Spinal cord (tissue), 10 donors: ENCODE results near the gene SIPA1L3. TPM values are rescaled to one million over a fixed set of nuclear protein-coding genes. Genes with fewer than 3 reads are reported as not detected.

Experiments used
- DNase-seq, 6 donors: peaks; one replicate each; pipeline versions ENCODE4 v3.0.0 to v3.0.0-alpha.2; 2013 to 2015; ENCODE audit warnings: low spot score in 6 of 6, low read depth in 4 of 6
- H3K27ac ChIP-seq: one replicate; pipeline ENCODE4 v1.5.1; 2013; ENCODE audit warnings: low read depth, low read length, control low read depth
- H3K27me3 ChIP-seq: one replicate; pipeline ENCODE4 v1.6.1; 2013; ENCODE audit warnings: low read length; ENCODE audit not compliant: control insufficient read depth, insufficient read depth
- H3K36me3 ChIP-seq: one replicate; pipeline ENCODE4 v1.6.1; 2013; ENCODE audit warnings: low read length; ENCODE audit not compliant: control insufficient read depth, insufficient read depth
- H3K4me1 ChIP-seq: one replicate; pipeline ENCODE4 v1.6.1; 2013; ENCODE audit warnings: low read length; ENCODE audit not compliant: control insufficient read depth, insufficient read depth
- H3K4me3 ChIP-seq: one replicate; pipeline ENCODE4 v1.5.1; 2013; ENCODE audit warnings: low read depth, low read length, control low read depth
- H3K9me3 ChIP-seq: one replicate; pipeline ENCODE4 v1.6.1; 2013; ENCODE audit warnings: low read length; ENCODE audit not compliant: control insufficient read depth, insufficient read depth
- WGBS: methylation state at CpG from one replicate; pipeline ENCODE4 v1.1.5; 2013; ENCODE audit warnings: missing lambda C conversion rate; ENCODE audit not compliant: insufficient coverage; 5-methylcytosine and 5-hydroxymethylcytosine counted together
- polyA plus RNA-seq, 2 donors: library from polyadenylated mRNA; unstranded; fragments of 120-200 nt; gene quantifications; one replicate each; pipeline ENCODE4 v1.2.1, GENCODE V29; 2013; ENCODE audit not compliant: insufficient read length in 2 of 2
- total RNA-seq, 2 donors: library from RNA; depleted of rRNA in 1 of 2; stranded (reverse); fragments of 120-200 nt in 1 of 2; fragments of >200 nt in 1 of 2; gene quantifications; one replicate each; pipeline versions ENCODE4 v1.2.3 to v1.2.4, GENCODE V29; 2013 to 2014
- donor health status: healthy.

SIPA1L3 gene
- total and polyA plus RNA-seq, 4 donors, result 13.6 to 34.8 (median 21.9) TPM

DNA sequence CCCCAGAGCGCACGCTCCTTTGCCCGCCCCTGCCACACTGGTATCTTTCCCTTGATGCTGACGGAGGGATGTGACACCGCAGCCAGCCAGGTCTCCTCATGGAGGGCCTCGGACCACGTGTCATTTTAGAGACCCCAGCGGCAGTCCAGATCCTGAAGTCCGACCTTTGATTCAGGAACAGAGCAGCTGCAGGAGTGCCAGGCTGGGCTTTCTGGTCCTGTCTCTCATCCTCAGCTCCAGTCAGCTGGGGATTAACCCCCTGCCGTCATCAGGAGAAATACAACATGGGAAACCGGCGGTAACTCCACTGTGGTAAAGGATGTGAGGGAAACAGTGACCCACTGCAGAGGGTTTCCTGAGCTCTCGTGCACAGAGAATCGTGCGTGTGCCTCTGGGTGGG is 140.6 kb downstream of the SIPA1L3 start:
- 51% methylated on average over 12 of the region's 15 CpGs for WGBS
- Histone ChIP-seq H3K27me3 (no peaks in the 10 kb centered on the region), H3K4me1 (peaks cover 15% of the 10 kb centered on the region), H3K4me3 (no peak overlapping the region), H3K9me3 (no peaks in the 10 kb centered on the region), H3K27ac (no peak overlapping the region), H3K36me3 (peaks cover 7% of the 10 kb centered on the region)
- DNase-seq, result no peak

DNA sequence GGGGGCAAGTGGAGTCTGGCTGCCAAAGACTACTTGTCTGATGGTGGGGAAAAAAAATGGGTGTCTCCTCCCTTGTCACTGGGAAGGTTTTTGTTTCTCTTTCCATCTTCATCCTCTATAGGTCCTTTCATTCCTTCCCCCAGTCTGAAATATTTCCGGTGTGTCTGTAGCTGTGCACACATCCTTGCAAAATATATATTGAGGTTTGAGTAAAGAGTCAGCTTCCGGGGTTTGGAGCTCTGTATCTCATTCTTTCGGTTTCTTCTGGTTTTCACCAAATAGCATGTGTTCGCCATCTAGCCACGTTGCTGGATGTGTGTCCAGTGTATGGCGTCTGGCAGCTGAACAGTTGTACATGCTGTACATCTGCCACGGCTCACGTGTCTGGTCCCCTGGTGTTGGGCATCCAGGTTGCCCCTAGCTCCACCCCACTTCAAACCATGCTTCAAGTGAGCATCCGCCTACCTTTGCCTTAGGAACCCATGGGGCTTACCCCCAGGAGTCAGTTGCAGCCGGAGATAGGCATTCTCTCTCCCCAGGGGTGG is 142.2 kb downstream of the SIPA1L3 start:
- 90% methylated on average over 9 of the region's 10 CpGs for WGBS
- H3K9me3 ChIP-seq, result no peaks in the 10 kb centered on the region
- peaks cover 7% of the 10 kb centered on the region for H3K36me3 ChIP-seq
- H3K4me3 ChIP-seq, result no peak overlapping the region
- H3K27me3 ChIP-seq, result no peaks in the 10 kb centered on the region
- peaks cover 20% of the 10 kb centered on the region for H3K4me1 ChIP-seq
- H3K27ac ChIP-seq, result no peak overlapping the region
- DNase-seq, result no peak

GRCh38 chr19:38055010-38055409 is 148.0 kb downstream of the SIPA1L3 start:
- Histone ChIP-seq H3K36me3 (no peaks in the 10 kb centered on the region), H3K9me3 (no peaks in the 10 kb centered on the region), H3K4me3 (no peak overlapping the region), H3K27me3 (no peaks in the 10 kb centered on the region), H3K27ac (no peak overlapping the region), H3K4me1 (peaks cover 41% of the 10 kb centered on the region)
- WGBS, result 49% methylated on average over 5 of the region's 9 CpGs
- DNase-seq, result no peak

- no peaks in the 10 kb centered on the region for H3K36me3 ChIP-seq
- no peaks in the 10 kb centered on the region for H3K9me3 ChIP-seq
- no peaks in the 10 kb centered on the region for H3K27me3 ChIP-seq
- no peak overlapping the region for H3K4me3 ChIP-seq
- H3K27ac ChIP-seq, result no peak overlapping the region
- DNase-seq, result peak in 1 of 6 donors; percentile 68
- WGBS, result 27% methylated on average over 11 of the region's 18 CpGs
- peaks cover 41% of the 10 kb centered on the region for H3K4me1 ChIP-seq
Measured at GRCh38 chr19:38055655-38056521, 148.9 kb downstream of the SIPA1L3 start.

- no peaks in the 10 kb centered on the region for H3K36me3 ChIP-seq
- H3K27me3 ChIP-seq, result no peaks in the 10 kb centered on the region
- WGBS, result 100% methylated on average over 5 of the region's 10 CpGs
- H3K27ac ChIP-seq, result no peak overlapping the region
- H3K9me3 ChIP-seq, result no peaks in the 10 kb centered on the region
- H3K4me3 ChIP-seq, result no peak overlapping the region
- peaks cover 41% of the 10 kb centered on the region for H3K4me1 ChIP-seq
- no peak for DNase-seq
Measured at GRCh38 chr19:38056646-38057045, 149.6 kb downstream of the SIPA1L3 start.

GRCh38 chr19:38057959-38058690 is 151.1 kb downstream of the SIPA1L3 start:
- WGBS, result 61% methylated on average over 6 of the region's 10 CpGs
- Histone ChIP-seq H3K27me3 (no peaks in the 10 kb centered on the region), H3K27ac (no peak overlapping the region), H3K36me3 (peaks cover 2% of the 10 kb centered on the region), H3K9me3 (no peaks in the 10 kb centered on the region), H3K4me1 (peaks cover 36% of the 10 kb centered on the region), H3K4me3 (no peak overlapping the region)
- peak in 1 of 6 donors; percentile 50 for DNase-seq

DNA sequence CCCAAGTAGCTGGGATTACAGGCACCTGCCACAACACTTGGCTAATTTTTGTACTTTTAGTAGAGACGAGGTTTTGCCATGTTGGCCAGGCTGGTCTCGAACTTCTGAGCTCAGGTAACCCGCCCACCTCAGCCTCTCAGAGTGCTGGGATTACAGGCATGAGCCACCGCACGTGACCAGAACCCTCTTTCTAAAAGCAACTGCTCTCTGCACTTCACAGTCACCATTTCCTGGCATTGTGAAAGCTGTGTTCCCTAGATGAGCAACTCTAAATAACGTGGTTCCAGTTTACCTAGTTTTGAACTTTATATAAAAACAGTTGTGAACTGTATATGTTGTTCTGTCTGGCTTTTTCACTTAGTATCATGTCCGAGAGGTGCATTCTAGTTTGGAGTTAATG is 152.9 kb downstream of the SIPA1L3 start:
- H3K4me3 ChIP-seq, result no peak overlapping the region
- no peaks in the 10 kb centered on the region for H3K9me3 ChIP-seq
- peaks cover 11% of the 10 kb centered on the region for H3K36me3 ChIP-seq
- peaks cover 42% of the 10 kb centered on the region for H3K4me1 ChIP-seq
- 79% methylated on average over 5 of the region's 7 CpGs for WGBS
- H3K27ac ChIP-seq, result no peak overlapping the region
- DNase-seq, result no peak
- no peaks in the 10 kb centered on the region for H3K27me3 ChIP-seq

DNA sequence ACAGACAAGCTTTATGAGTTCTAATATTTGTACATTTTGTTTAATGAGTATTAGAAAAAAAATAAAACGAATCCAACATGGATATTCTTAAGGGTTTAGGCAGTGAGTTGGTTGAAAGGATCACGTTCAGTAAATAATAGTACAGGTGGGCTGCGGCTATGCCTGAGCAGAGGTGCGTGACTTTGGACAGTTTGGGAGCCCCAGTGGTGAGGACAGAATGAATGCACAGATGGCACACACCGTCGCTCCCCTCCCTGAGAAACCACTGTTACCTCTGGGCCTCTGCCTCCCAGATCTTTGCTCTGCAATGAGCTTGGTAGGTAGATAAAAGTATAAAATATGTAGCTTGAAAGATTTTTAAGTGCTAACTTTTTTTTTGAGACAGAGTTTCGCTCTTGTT is 153.3 kb downstream of the SIPA1L3 start:
- Histone ChIP-seq H3K27me3 (no peaks in the 10 kb centered on the region), H3K27ac (no peak overlapping the region), H3K36me3 (peaks cover 11% of the 10 kb centered on the region), H3K4me1 (peaks cover 38% of the 10 kb centered on the region), H3K9me3 (no peaks in the 10 kb centered on the region), H3K4me3 (no peak overlapping the region)
- WGBS, result 96% methylated on average over 4 of the region's 7 CpGs
- no peak for DNase-seq

- no peak for DNase-seq
- H3K9me3 ChIP-seq, result no peaks in the 10 kb centered on the region
- 93% methylated on average over 3 of the region's 7 CpGs for WGBS
- no peak overlapping the region for H3K4me3 ChIP-seq
- H3K27me3 ChIP-seq, result no peaks in the 10 kb centered on the region
- peaks cover 28% of the 10 kb centered on the region for H3K4me1 ChIP-seq
- H3K36me3 ChIP-seq, result peaks cover 11% of the 10 kb centered on the region
- no peak overlapping the region for H3K27ac ChIP-seq
Measured at GRCh38 chr19:38061294-38061693, 154.3 kb downstream of the SIPA1L3 start.
